Activated T-cell treated with anti-CD3 and anti-CD28 coated beads, Interleukin-2, amount 50 U/mL, for 72 hours (primary cell): ENCODE measurements around the gene PRKRIP1. TPM values are rescaled to one million over a fixed set of nuclear protein-coding genes. Genes with fewer than 3 reads are reported as not detected.

ENCODE experiments used
- ATAC-seq, 2 donors: fragments of 150-1000 bp; cut with Tn5 transposase; replicated peaks in 1 of 2; 2 replicates each; pipeline ENCODE4 v1.10.0; 2021; ENCODE audit warnings: moderate library complexity in 2 of 2, mild to moderate bottlenecking in 1 of 2
- DNase-seq, 2 donors: peaks; one replicate each; pipeline ENCODE4 v3.0.0; 2021 to 2022; ENCODE audit warnings: mixed read lengths in 1 of 2
- H3K27ac Mint-ChIP-seq: one replicate; pipeline ENCODE4 v1.8.0; 2022; ENCODE audit warnings: mild to moderate bottlenecking, moderate library complexity, mixed read lengths
- H3K27me3 Mint-ChIP-seq: one replicate; pipeline ENCODE4 v1.8.0; 2022; ENCODE audit warnings: low read depth, mixed read lengths
- H3K36me3 Mint-ChIP-seq, 2 donors: one replicate each; pipeline ENCODE4 v1.8.0; 2022; ENCODE audit warnings: mixed read lengths in 2 of 2, mild to moderate bottlenecking in 1 of 2; ENCODE audit not compliant: insufficient read depth in 2 of 2
- H3K4me1 Mint-ChIP-seq: one replicate; pipeline ENCODE4 v1.8.0; 2022; ENCODE audit warnings: low read depth, mixed read lengths
- H3K4me3 Mint-ChIP-seq, 2 donors: one replicate each; pipeline ENCODE4 v1.8.0; 2022; ENCODE audit warnings: mild to moderate bottlenecking in 2 of 2, mixed read lengths in 2 of 2, moderate library complexity in 2 of 2
- H3K9me3 Mint-ChIP-seq, 2 donors: one replicate each; pipeline ENCODE4 v1.8.0; 2022; ENCODE audit warnings: mixed read lengths in 2 of 2
- total RNA-seq, 2 donors: library from RNA; stranded (reverse); gene quantifications; one replicate each; pipeline ENCODE4 v1.2.3, GENCODE V29; 2022

The PRKRIP1 gene
- total RNA-seq, 2 donors from 2014 or later, result 30.6 to 35.7 TPM

- Mint-ChIP-seq H3K27me3 (no peaks in the 10 kb centered on the region), H3K4me3 (no peak overlapping the region), H3K36me3 (peaks cover 14 to 36% of the 10 kb centered on the region in 2 donors), H3K4me1 (peaks cover 12% of the 10 kb centered on the region), H3K27ac (peak overlapping the region; percentile 84), H3K9me3 (peaks cover 0 to 3% of the 10 kb centered on the region in 2 donors)
- DNase-seq (no peak), ATAC-seq (no peak)
Observed at GRCh38 chr7:102409340-102409739, 13.2 kb downstream of the PRKRIP1 start.

GRCh38 chr7:102410123-102410522, 14.0 kb downstream of the PRKRIP1 start:
- H3K9me3 Mint-ChIP-seq, result peaks cover 0 to 3% of the 10 kb centered on the region in 2 donors
- H3K27ac Mint-ChIP-seq, result no peak overlapping the region
- no peak overlapping the region for H3K4me3 Mint-ChIP-seq
- H3K36me3 Mint-ChIP-seq, result peaks cover 14 to 35% of the 10 kb centered on the region in 2 donors
- H3K4me1 Mint-ChIP-seq, result peaks cover 12% of the 10 kb centered on the region
- no peak for DNase-seq
- H3K27me3 Mint-ChIP-seq, result no peaks in the 10 kb centered on the region
- ATAC-seq, result no peak

GRCh38 chr7:102410918-102411317, 14.8 kb downstream of the PRKRIP1 start:
- Mint-ChIP-seq H3K4me3 (no peak overlapping the region), H3K36me3 (peaks cover 14 to 34% of the 10 kb centered on the region in 2 donors), H3K27ac (no peak overlapping the region), H3K9me3 (peaks cover 0 to 3% of the 10 kb centered on the region in 2 donors), H3K27me3 (no peaks in the 10 kb centered on the region), H3K4me1 (peaks cover 20% of the 10 kb centered on the region)
- DNase-seq, result no peak
- ATAC-seq, result no peak

- H3K27me3 Mint-ChIP-seq, result no peaks in the 10 kb centered on the region
- no peak overlapping the region for H3K27ac Mint-ChIP-seq
- H3K9me3 Mint-ChIP-seq, result peaks cover 0 to 3% of the 10 kb centered on the region in 2 donors
- H3K36me3 Mint-ChIP-seq, result peaks cover 16 to 35% of the 10 kb centered on the region in 2 donors
- DNase-seq (peak in 1 of 2 donors; percentile 36), ATAC-seq (no peak)
- H3K4me1 Mint-ChIP-seq, result peaks cover 36% of the 10 kb centered on the region
- no peak overlapping the region for H3K4me3 Mint-ChIP-seq
Observed at GRCh38 chr7:102412548-102412947, 16.4 kb downstream of the PRKRIP1 start.

- Mint-ChIP-seq H3K36me3 (peaks cover 16 to 32% of the 10 kb centered on the region in 2 donors), H3K4me1 (peaks cover 36% of the 10 kb centered on the region), H3K9me3 (peaks cover 0 to 3% of the 10 kb centered on the region in 2 donors), H3K27me3 (no peaks in the 10 kb centered on the region), H3K4me3 (no peak overlapping the region), H3K27ac (peak overlapping the region; percentile 23)
- DNase-seq (no peak), ATAC-seq (no peak)
Observed at GRCh38 chr7:102413091-102413490, 16.9 kb downstream of the PRKRIP1 start.

GRCh38 chr7:102413611-102414010, 17.4 kb downstream of the PRKRIP1 start:
- Mint-ChIP-seq H3K4me1 (peaks cover 38% of the 10 kb centered on the region), H3K9me3 (peaks cover 0 to 3% of the 10 kb centered on the region in 2 donors), H3K27ac (peak overlapping the region; percentile 23), H3K36me3 (peaks cover 15 to 30% of the 10 kb centered on the region in 2 donors), H3K27me3 (no peaks in the 10 kb centered on the region), H3K4me3 (no peak overlapping the region)
- no peak for DNase-seq
- ATAC-seq, result no peak

GRCh38 chr7:102415685-102416225, 19.6 kb downstream of the PRKRIP1 start:
- peak overlapping the region; percentile 94 for H3K27ac Mint-ChIP-seq
- DNase-seq, result peak; percentile 79 to 83
- H3K36me3 Mint-ChIP-seq, result peaks cover 7 to 24% of the 10 kb centered on the region in 2 donors
- H3K9me3 Mint-ChIP-seq, result no peaks in the 10 kb centered on the region
- peak overlapping the region; percentile 82 to 84 for H3K4me3 Mint-ChIP-seq
- no peaks in the 10 kb centered on the region for H3K27me3 Mint-ChIP-seq
- H3K4me1 Mint-ChIP-seq, result peaks cover 54% of the 10 kb centered on the region
- peak; percentile 88 to 90 for ATAC-seq

- Mint-ChIP-seq H3K36me3 (peaks cover 7 to 19% of the 10 kb centered on the region in 2 donors), H3K27me3 (no peaks in the 10 kb centered on the region), H3K9me3 (no peaks in the 10 kb centered on the region), H3K27ac (peak overlapping the region; percentile 94), H3K4me1 (peaks cover 58% of the 10 kb centered on the region), H3K4me3 (peak overlapping the region; percentile 82 to 84)
- peak in 1 of 2 donors; percentile 14 for ATAC-seq
- DNase-seq, result no peak
Observed at GRCh38 chr7:102416406-102416805, 20.2 kb downstream of the PRKRIP1 start.

GRCh38 chr7:102417105-102417504, 20.9 kb downstream of the PRKRIP1 start:
- peak overlapping the region; percentile 48 to 82 for H3K4me3 Mint-ChIP-seq
- peaks cover 5 to 13% of the 10 kb centered on the region in 2 donors for H3K36me3 Mint-ChIP-seq
- ATAC-seq, result peak; percentile 16 to 27
- no peak for DNase-seq
- H3K4me1 Mint-ChIP-seq, result peaks cover 58% of the 10 kb centered on the region
- peak overlapping the region; percentile 94 for H3K27ac Mint-ChIP-seq
- no peaks in the 10 kb centered on the region for H3K9me3 Mint-ChIP-seq
- H3K27me3 Mint-ChIP-seq, result no peaks in the 10 kb centered on the region

GRCh38 chr7:102418592-102418991, 22.4 kb downstream of the PRKRIP1 start:
- no peak for DNase-seq
- peaks cover 58% of the 10 kb centered on the region for H3K4me1 Mint-ChIP-seq
- no peak overlapping the region for H3K4me3 Mint-ChIP-seq
- peak overlapping the region; percentile 61 for H3K27ac Mint-ChIP-seq
- peaks cover 5 to 12% of the 10 kb centered on the region in 2 donors for H3K36me3 Mint-ChIP-seq
- no peaks in the 10 kb centered on the region for H3K27me3 Mint-ChIP-seq
- no peaks in the 10 kb centered on the region for H3K9me3 Mint-ChIP-seq
- ATAC-seq, result peak in 1 of 2 donors; percentile 10

GRCh38 chr7:102421706-102422240, 25.6 kb downstream of the PRKRIP1 start:
- ATAC-seq (no peak), DNase-seq (no peak)
- Mint-ChIP-seq H3K36me3 (peaks cover 10 to 20% of the 10 kb centered on the region in 2 donors), H3K9me3 (no peaks in the 10 kb centered on the region), H3K27me3 (no peaks in the 10 kb centered on the region), H3K4me1 (peaks cover 69% of the 10 kb centered on the region), H3K27ac (no peak overlapping the region), H3K4me3 (no peak overlapping the region)

- no peaks in the 10 kb centered on the region for H3K27me3 Mint-ChIP-seq
- DNase-seq (no peak), ATAC-seq (no peak)
- no peaks in the 10 kb centered on the region for H3K9me3 Mint-ChIP-seq
- H3K4me1 Mint-ChIP-seq, result peaks cover 59% of the 10 kb centered on the region
- peaks cover 5 to 15% of the 10 kb centered on the region in 2 donors for H3K36me3 Mint-ChIP-seq
- peak overlapping the region; percentile 66 for H3K27ac Mint-ChIP-seq
- peak overlapping the region; percentile 2 to 40 for H3K4me3 Mint-ChIP-seq
Observed at GRCh38 chr7:102424129-102424551, 28.0 kb downstream of the PRKRIP1 start.

- DNase-seq (no peak), ATAC-seq (no peak)
- Mint-ChIP-seq H3K36me3 (peaks cover 7 to 11% of the 10 kb centered on the region in 2 donors), H3K4me1 (peaks cover 61% of the 10 kb centered on the region), H3K9me3 (no peaks in the 10 kb centered on the region), H3K27ac (peak overlapping the region; percentile 66), H3K4me3 (peak overlapping the region; percentile 79 to 93), H3K27me3 (no peaks in the 10 kb centered on the region)
Observed at GRCh38 chr7:102424787-102425218, 28.6 kb downstream of the PRKRIP1 start.
